Ovary (tissue), 9 donors: Measurements from ENCODE around the gene CNNM4. TPM values are rescaled to one million over a fixed set of nuclear protein-coding genes. Genes with fewer than 3 reads are reported as not detected.

ENCODE experiments used
- DNase-seq, 5 donors: peaks; one replicate each; pipeline ENCODE4 v3.0.0-alpha.2; 2019 to 2020
- H3K27ac ChIP-seq, 2 donors: fragments of 200-600 bp; one replicate each; pipeline versions ENCODE4 v1.5.1 to v1.8.0; 2019 to 2022
- H3K27me3 ChIP-seq: fragments of 200-600 bp; one replicate; pipeline ENCODE4 v1.8.0; 2022
- H3K36me3 ChIP-seq: fragments of 200-600 bp; sonication (generic); one replicate; pipeline ENCODE4 v1.5.1; 2019
- H3K4me1 ChIP-seq: one replicate; pipeline ENCODE4 v1.8.1; 2013; ENCODE audit warnings: mild to moderate bottlenecking, moderate library complexity; ENCODE audit not compliant: insufficient read depth
- H3K4me3 ChIP-seq: fragments of 200-600 bp; sonication (generic); one replicate; pipeline ENCODE4 v1.5.1; 2017
- H3K9me3 ChIP-seq, 2 donors: fragments of 200-600 bp in 1 of 2; sonication (generic) in 1 of 2; one replicate each; pipeline versions ENCODE4 v1.5.1 to v1.8.1; 2013 to 2019; ENCODE audit warnings: mild to moderate bottlenecking in 1 of 2, moderate library complexity in 1 of 2
- EP300 ChIP-seq: sonication (generic); formaldehyde crosslinking; IDR thresholded peaks from one replicate; pipeline ENCODE4 v1.6.1; 2017; ENCODE audit warnings: antibody characterized with exemption
- POLR2A ChIP-seq: fragments of 450-650 bp; IDR thresholded peaks from one replicate; pipeline ENCODE4 v1.6.1; 2017; ENCODE audit warnings: antibody characterized with exemption, mild to moderate bottlenecking, moderate library complexity
- WGBS, 3 donors: extraction: QIAGEN DNeasy Blood & Tissue Kit in 1 of 3; methylation state at CpG; one replicate each; pipeline versions ENCODE4 v1.1.5 to v1.1.7; 2013 to 2017; 5-methylcytosine and 5-hydroxymethylcytosine counted together
- intact Hi-C, 4 donors: fragments of 100-400 bp; cut with DNase I; formaldehyde crosslinking; loops; one replicate each; pipeline versions ENCODE4 v1.11.0 to v1.15.1; 2022 to 2023
- polyA plus RNA-seq, 2 donors: library from polyadenylated mRNA; stranded (reverse); fragments of 200-250 nt in 1 of 2; fragments of 350-450 nt in 1 of 2; fragmentation: Illumina TruSeq in 1 of 2; extraction: RNeasy Lipid Tissue Mini Kit (QIAGEN cat#74804) in 1 of 2; gene quantifications; one replicate each; pipeline ENCODE4 v1.2.3, GENCODE V29; 2013 to 2014
- total RNA-seq, 7 donors: library from RNA; depleted of rRNA in 2 of 7; stranded (reverse); fragments of >200 nt in 2 of 7; fragmentation: NEBNext Ultra II Directional in 3 of 7; extraction: Animal tissue kit (Norgen Biotek cat#: 25700) in 3 of 7; gene quantifications; one replicate each; pipeline versions ENCODE4 v1.1.0 to v1.2.4, GENCODE V29; 2016 to 2023
- TF ChIP-seq, protein P1 (sequence below), 3 donors: fragments of 450-650 bp in 2 of 3; fragments of 200-600 bp in 1 of 3; IDR thresholded peaks; one replicate each; pipeline versions ENCODE4 v1.5.1 to v1.8.0; 2016 to 2022; ENCODE audit warnings: antibody characterized with exemption in 3 of 3, mild to moderate bottlenecking in 1 of 3
- donor health status: DM: no; HTN: no; CAD: no; lungs with moderate emphysema.
- donor health status: DM: no; HTN: no; CAD: no.
- donor health status: Bipolar disorder and iron deficiency.
- donor health status: DM: yes; HTN: yes; CAD: no.
- donor health status: DM: no; HTN: no; CAD: no.
- donor health status: DM: yes; HTN: yes; CAD: no.

The CNNM4 gene
- total and polyA plus RNA-seq, 9 donors, result 2.7 to 8.3 (median 7.0) TPM

DNA sequence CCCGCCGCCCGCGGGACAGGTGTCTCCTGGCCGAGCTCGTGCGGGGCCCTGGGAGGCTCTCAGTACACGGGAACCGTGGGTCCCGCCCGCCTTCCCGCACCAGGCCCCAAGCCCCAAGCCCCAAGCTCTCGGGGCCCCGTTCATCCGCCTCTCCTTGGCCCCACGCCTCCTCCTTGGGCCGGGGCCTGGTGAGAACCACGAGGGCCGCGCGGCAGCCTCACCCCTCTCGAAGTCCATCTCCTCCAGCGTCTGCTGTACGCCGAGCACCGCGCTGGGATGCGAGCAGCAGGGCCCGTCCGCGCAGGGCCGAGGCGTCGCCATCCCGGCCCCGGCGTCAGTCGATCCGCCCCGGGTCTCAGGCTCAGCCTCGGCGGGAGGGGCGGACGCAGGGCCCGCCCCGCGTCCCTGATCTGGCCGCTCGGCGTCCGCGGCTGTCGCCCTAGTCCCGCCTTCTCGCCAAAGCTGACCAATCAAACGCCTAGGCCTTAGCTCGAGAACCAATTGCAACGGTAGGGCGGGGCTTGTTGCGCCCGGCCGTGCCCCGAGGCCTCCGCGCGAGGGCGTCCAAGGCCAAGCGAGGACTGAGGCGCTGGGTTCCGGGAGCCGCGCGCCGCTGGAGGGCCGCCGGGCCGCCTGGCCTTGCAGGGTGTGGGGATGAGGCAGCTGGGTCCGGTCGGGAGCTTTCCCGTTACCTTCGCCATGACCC, 97.1 kb downstream of the CNNM4 start, which contains the start of gene ANKRD39:
TSS of gene ANKRD39 (minus strand) at position 350 of the 706 bp plus-strand sequence. CDS start at position 321, 29 bp downstream.
- Histone ChIP-seq H3K27ac (peak within 1 kb of the TSS; percentile 21 to 66), H3K4me1 (peaks cover 14% of the 10 kb centered on the region), H3K36me3 (no peaks in the 10 kb centered on the region), H3K4me3 (peak within 1 kb of the TSS; percentile 96), H3K27me3 (no peaks in the 10 kb centered on the region), H3K9me3 (no peaks in the 10 kb centered on the region)
- peak; percentile 97 to 99 (median 99) for DNase-seq
- intact Hi-C loops, result loop anchor here in 2 of 4 donors (2.0 to 5.0 kb wide), 2 partner anchors 93 to 94 kb away; no protein-coding TSS in a partner anchor
- WGBS, 3 donors, result 0% methylated on average over 64 to 81 of the region's 81 CpGs
- TF ChIP-seq, protein P1, sequence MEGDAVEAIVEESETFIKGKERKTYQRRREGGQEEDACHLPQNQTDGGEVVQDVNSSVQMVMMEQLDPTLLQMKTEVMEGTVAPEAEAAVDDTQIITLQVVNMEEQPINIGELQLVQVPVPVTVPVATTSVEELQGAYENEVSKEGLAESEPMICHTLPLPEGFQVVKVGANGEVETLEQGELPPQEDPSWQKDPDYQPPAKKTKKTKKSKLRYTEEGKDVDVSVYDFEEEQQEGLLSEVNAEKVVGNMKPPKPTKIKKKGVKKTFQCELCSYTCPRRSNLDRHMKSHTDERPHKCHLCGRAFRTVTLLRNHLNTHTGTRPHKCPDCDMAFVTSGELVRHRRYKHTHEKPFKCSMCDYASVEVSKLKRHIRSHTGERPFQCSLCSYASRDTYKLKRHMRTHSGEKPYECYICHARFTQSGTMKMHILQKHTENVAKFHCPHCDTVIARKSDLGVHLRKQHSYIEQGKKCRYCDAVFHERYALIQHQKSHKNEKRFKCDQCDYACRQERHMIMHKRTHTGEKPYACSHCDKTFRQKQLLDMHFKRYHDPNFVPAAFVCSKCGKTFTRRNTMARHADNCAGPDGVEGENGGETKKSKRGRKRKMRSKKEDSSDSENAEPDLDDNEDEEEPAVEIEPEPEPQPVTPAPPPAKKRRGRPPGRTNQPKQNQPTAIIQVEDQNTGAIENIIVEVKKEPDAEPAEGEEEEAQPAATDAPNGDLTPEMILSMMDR (IDR thresholded peaks at IDR 0.05), result peak; percentile 87 to 99 (median 97)
- peak; percentile 66 for TF ChIP-seq POLR2A
- no peak for TF ChIP-seq EP300

DNA sequence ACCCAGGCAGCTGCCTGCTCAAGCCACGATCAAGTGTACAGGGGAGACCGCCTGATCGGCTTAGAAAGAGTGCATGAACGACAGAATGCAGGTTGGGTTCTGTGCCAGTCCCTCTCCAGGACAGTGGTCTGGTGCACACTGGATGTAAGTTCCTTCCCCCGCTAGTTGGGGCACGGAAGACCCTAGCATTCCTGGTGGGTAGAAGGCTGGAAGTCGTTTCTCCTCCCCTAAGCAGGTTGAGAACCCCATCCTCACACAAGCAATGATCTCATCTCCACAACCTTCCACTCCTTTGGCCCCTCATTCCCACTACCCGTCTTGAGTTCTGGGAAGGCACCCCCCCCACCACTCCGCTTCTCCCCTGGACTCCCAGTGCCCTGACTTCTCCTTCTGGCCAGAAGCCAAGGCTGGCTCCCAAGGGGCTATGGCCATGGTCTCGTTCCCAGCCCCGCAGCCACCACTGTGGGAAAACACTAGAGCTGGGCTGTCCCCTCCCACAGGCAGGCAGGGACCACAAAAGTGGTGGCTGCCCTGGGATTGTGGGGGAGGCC, 98.5 kb downstream of the CNNM4 start:
- Histone ChIP-seq H3K36me3 (no peaks in the 10 kb centered on the region), H3K4me3 (no peak overlapping the region), H3K27ac (peak overlapping the region; percentile 21 to 66), H3K27me3 (no peaks in the 10 kb centered on the region), H3K4me1 (peaks cover 14% of the 10 kb centered on the region), H3K9me3 (no peaks in the 10 kb centered on the region)
- intact Hi-C loops, result loop anchor here in 1 of 4 donors (5.0 kb wide), 1 partner anchor 93 kb away; no protein-coding TSS in a partner anchor
- 33 to 41% (median 38%) methylated on average over 11 of the region's 11 CpGs for WGBS, 3 donors
- peak; percentile 59 to 76 (median 68) for DNase-seq
- TF ChIP-seq POLR2A, result no peak
- TF ChIP-seq, protein P1 (IDR thresholded peaks at IDR 0.05), result no peak
- TF ChIP-seq EP300, result no peak

DNA sequence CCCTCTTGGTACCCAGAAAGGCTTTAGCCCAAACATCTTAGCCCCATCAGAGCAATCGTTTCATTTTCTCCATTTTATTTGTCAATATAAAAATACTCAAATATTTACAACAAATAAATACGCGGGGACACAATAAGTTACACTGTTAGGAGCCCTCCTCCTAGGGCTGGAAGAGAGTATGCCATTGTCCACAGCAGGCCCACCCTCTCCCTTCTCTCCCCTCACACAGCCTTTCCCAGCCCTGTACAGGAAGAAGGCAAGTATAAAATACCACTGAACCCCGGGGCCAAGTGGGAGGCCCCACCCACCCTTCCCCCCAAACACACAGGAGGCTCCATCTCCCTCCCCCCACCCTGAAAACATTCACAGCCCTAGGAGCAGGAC, 99.0 kb downstream of the CNNM4 start:
- H3K36me3 ChIP-seq, result no peaks in the 10 kb centered on the region
- no peaks in the 10 kb centered on the region for H3K27me3 ChIP-seq
- intact Hi-C loops, result loop anchor here in 2 of 4 donors (2.0 to 5.0 kb wide), 2 partner anchors 93 to 97 kb away; no protein-coding TSS in a partner anchor
- no peak overlapping the region for H3K4me3 ChIP-seq
- peaks cover 14% of the 10 kb centered on the region for H3K4me1 ChIP-seq
- no peaks in the 10 kb centered on the region for H3K9me3 ChIP-seq
- peak overlapping the region in 1 of 2 donors; percentile 66 for H3K27ac ChIP-seq
- TF ChIP-seq POLR2A (no peak), EP300 (no peak)
- TF ChIP-seq, protein P1 (IDR thresholded peaks at IDR 0.05), result no peak
- DNase-seq, result no peak
- WGBS, 3 donors, result 34 to 36% (median 36%) methylated on average over 4 of the region's 4 CpGs

DNA sequence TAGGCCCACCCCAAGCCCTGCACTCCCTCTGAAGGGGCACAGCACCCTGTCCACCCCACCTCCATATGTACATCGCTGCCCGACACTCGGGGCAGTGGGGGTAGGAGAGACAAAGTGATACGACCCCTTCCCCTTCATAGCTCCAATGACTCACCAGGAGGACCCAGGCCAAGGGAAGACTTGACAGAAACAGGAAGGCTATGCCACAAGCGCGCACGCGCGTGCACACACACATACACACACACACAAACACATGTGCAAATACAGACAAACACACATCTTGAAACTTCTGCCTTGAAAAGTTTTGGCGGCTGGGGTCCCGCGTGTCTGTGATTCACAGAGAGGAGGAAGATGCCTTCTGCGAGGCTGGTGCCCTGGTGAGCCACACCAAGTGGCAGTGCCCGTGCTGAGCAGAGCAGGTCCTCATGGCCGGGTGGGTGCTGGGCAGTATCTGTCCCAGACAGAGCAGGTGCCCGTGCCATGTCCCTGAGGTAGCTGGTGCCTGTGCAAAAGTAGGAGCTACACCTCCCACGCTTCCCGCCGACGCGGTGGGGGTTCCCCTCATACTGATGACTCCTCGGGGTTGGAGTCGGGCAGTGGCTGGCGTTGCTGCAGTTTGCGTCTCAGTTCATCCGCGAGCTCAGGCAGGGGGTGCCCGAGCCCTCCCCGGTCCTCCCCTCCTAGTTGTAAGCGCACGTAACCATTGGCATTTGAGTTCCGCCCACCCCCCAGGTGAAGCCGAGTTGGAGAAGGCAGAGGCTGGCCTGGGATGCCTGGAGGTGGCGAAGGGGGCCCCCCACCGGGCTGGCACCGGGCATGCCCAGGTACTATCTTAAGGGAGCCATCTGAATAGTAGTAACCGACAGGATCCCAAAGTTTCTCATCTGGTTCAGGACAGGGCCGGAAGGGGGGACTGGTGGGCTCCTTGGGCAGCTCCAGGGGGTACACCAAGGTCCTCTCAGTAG, 99.6 kb downstream of the CNNM4 start:
- Histone ChIP-seq H3K9me3 (no peaks in the 10 kb centered on the region), H3K4me1 (peaks cover 14% of the 10 kb centered on the region), H3K36me3 (no peaks in the 10 kb centered on the region), H3K27ac (peak overlapping the region in 1 of 2 donors; percentile 66), H3K4me3 (no peak overlapping the region), H3K27me3 (no peaks in the 10 kb centered on the region)
- no peak for DNase-seq
- no peak for TF ChIP-seq EP300
- TF ChIP-seq POLR2A, result no peak
- TF ChIP-seq, protein P1 (IDR thresholded peaks at IDR 0.05), result no peak
- 62 to 67% (median 63%) methylated on average over 34 to 38 of the region's 38 CpGs for WGBS, 3 donors
- intact Hi-C loops, result loop anchor here in 1 of 4 donors (2.0 kb wide), 1 partner anchor 96 kb away; no protein-coding TSS in a partner anchor
